SU-DHL-6 (cell line): ENCODE results near the gene DSCAML1.

ENCODE experiments used
- H2AFZ ChIP-seq: fragments of 200-600 bp; sonication (generic); 2 replicates; pipeline ENCODE4 v1.6.1; 2014; ENCODE audit warnings: low read depth, mild to moderate bottlenecking, moderate library complexity, mixed read lengths, antibody characterized with exemption, low read length; ENCODE audit not compliant: severe bottlenecking
- H3F3A ChIP-seq: fragments of 200-600 bp; shearing (Covaris generic); 2 replicates; pipeline ENCODE4 v1.6.0; 2016; ENCODE audit warnings: antibody characterized with exemption, mild to moderate bottlenecking; ENCODE audit not compliant: insufficient read depth
- H3K27ac ChIP-seq: fragments of 200-600 bp; sonication (generic); 2 replicates; pipeline ENCODE4 v1.5.1; 2016; ENCODE audit warnings: low read depth, mild to moderate bottlenecking, low read length, moderate library complexity, mixed read lengths
- H3K27me3 ChIP-seq: fragments of 200-600 bp; sonication (generic), shearing (Covaris generic); 2 replicates; pipeline ENCODE4 v1.6.0; 2014; ENCODE audit warnings: mild to moderate bottlenecking, low read length
- H3K36me3 ChIP-seq: fragments of 200-600 bp; sonication (generic); 2 replicates; pipeline ENCODE4 v1.6.1; 2014; ENCODE audit warnings: mild to moderate bottlenecking, low read length, mixed read lengths
- H3K4me2 ChIP-seq: fragments of 300-600, 200-600 bp; shearing (Covaris generic), sonication (generic); 2 replicates; pipeline ENCODE4 v1.6.0; 2014; ENCODE audit warnings: low read length, low read depth, mild to moderate bottlenecking; ENCODE audit not compliant: poor library complexity, severe bottlenecking
- H3K4me3 ChIP-seq: fragments of 200-600 bp; sonication (generic); 2 replicates; pipeline ENCODE4 v1.5.1; 2014; ENCODE audit warnings: antibody characterized with exemption, low read length, mild to moderate bottlenecking, mixed read lengths; ENCODE audit not compliant: insufficient read depth, poor library complexity, severe bottlenecking
- H3K79me2 ChIP-seq: fragments of 200-600 bp; sonication (generic); 2 replicates; pipeline ENCODE4 v1.6.1; 2014; ENCODE audit warnings: mild to moderate bottlenecking, low read length, moderate library complexity; ENCODE audit not compliant: insufficient read depth
- H3K9ac ChIP-seq: fragments of 200-600 bp; sonication (generic); 2 replicates; pipeline ENCODE4 v1.7.0; 2014; ENCODE audit warnings: mild to moderate bottlenecking, low read length
- H3K9me2 ChIP-seq: fragments of 200-600 bp; sonication (generic); replicated peaks from 2 replicates; pipeline ENCODE4 v1.6.1; 2014; ENCODE audit warnings: low read length; ENCODE audit not compliant: insufficient read depth
- H3K9me3 ChIP-seq: fragments of 200-600 bp; sonication (generic); 2 replicates; pipeline ENCODE4 v1.6.1; 2014; ENCODE audit warnings: low read length, mixed read lengths; ENCODE audit not compliant: insufficient read depth
- H4K20me1 ChIP-seq: fragments of 200-600 bp; sonication (generic); 2 replicates; pipeline ENCODE4 v1.6.1; 2014; ENCODE audit warnings: low read depth, mild to moderate bottlenecking, antibody characterized with exemption, low read length, moderate library complexity, mixed read lengths
- CTCF ChIP-seq: fragments of 200-600 bp; sonication (generic); IDR thresholded peaks from one replicate; pipeline ENCODE4 v1.5.1; 2017; ENCODE audit warnings: antibody characterized with exemption, mild to moderate bottlenecking, low read length, moderate library complexity; ENCODE audit not compliant: insufficient read depth, poor library complexity, severe bottlenecking
- EZH2phosphoT487 ChIP-seq: fragments of 200-600 bp; sonication (generic), shearing (Covaris generic); conservative IDR thresholded peaks from 2 replicates; pipeline ENCODE4 v1.6.1; 2018; ENCODE audit warnings: mild to moderate bottlenecking, antibody characterized with exemption, low read length, moderate library complexity, mixed read lengths

The DSCAML1 gene

GRCh38 chr11:117453886-117454563 is 343.0 kb downstream of the DSCAML1 start:
- H3K9me2 ChIP-seq, result no peaks in the 10 kb centered on the region
- no peak overlapping the region for H3K27ac ChIP-seq
- H3K9me3 ChIP-seq, result no peaks in the 10 kb centered on the region
- no peaks in the 10 kb centered on the region for H4K20me1 ChIP-seq
- no peak overlapping the region for H3K4me3 ChIP-seq
- no peaks in the 10 kb centered on the region for H3F3A ChIP-seq
- H3K36me3 ChIP-seq, result no peaks in the 10 kb centered on the region
- H3K9ac ChIP-seq, result no peak overlapping the region
- TF ChIP-seq EZH2phosphoT487 (no peak), CTCF (no peak)
- H3K27me3 ChIP-seq, result no peaks in the 10 kb centered on the region
- no peaks in the 10 kb centered on the region for H3K79me2 ChIP-seq
- no peak overlapping the region for H2AFZ ChIP-seq
- H3K4me2 ChIP-seq, result no peak overlapping the region

- no peak overlapping the region for H3K4me2 ChIP-seq
- no peaks in the 10 kb centered on the region for H3F3A ChIP-seq
- H3K9me2 ChIP-seq, result no peaks in the 10 kb centered on the region
- no peaks in the 10 kb centered on the region for H4K20me1 ChIP-seq
- no peak overlapping the region for H3K9ac ChIP-seq
- H3K9me3 ChIP-seq, result no peaks in the 10 kb centered on the region
- H2AFZ ChIP-seq, result no peak overlapping the region
- TF ChIP-seq EZH2phosphoT487 (no peak), CTCF (no peak)
- H3K4me3 ChIP-seq, result no peak overlapping the region
- no peaks in the 10 kb centered on the region for H3K27me3 ChIP-seq
- no peaks in the 10 kb centered on the region for H3K79me2 ChIP-seq
- H3K36me3 ChIP-seq, result no peaks in the 10 kb centered on the region
- H3K27ac ChIP-seq, result no peak overlapping the region
These were observed 347.8 kb downstream of the DSCAML1 start for GRCh38 chr11:117449111-117449693.

- no peak overlapping the region for H3K4me2 ChIP-seq
- TF ChIP-seq CTCF (no peak), EZH2phosphoT487 (no peak)
- H3K9ac ChIP-seq, result no peak overlapping the region
- H4K20me1 ChIP-seq, result no peaks in the 10 kb centered on the region
- no peaks in the 10 kb centered on the region for H3K36me3 ChIP-seq
- H3K27me3 ChIP-seq, result no peaks in the 10 kb centered on the region
- H2AFZ ChIP-seq, result no peak overlapping the region
- no peak overlapping the region for H3K27ac ChIP-seq
- H3F3A ChIP-seq, result no peaks in the 10 kb centered on the region
- H3K9me2 ChIP-seq, result no peaks in the 10 kb centered on the region
- no peak overlapping the region for H3K4me3 ChIP-seq
- H3K9me3 ChIP-seq, result no peaks in the 10 kb centered on the region
- no peaks in the 10 kb centered on the region for H3K79me2 ChIP-seq
These were observed 352.0 kb downstream of the DSCAML1 start for GRCh38 chr11:117444711-117445658.
